Superior temporal gyrus (tissue), 1 donor: ENCODE measurements around the gene DYNC2LI1.
"Not testable (repeated sequence)": the region's sequence is repeated elsewhere in the genome, so short reads cannot be mapped to it uniquely, and the experiment has no call there.

Experiments
- DNase-seq: peaks from one replicate; pipeline ENCODE4 v3.0.0-alpha.2; 2016; ENCODE audit errors: extremely low spot score

The DYNC2LI1 gene

DNA sequence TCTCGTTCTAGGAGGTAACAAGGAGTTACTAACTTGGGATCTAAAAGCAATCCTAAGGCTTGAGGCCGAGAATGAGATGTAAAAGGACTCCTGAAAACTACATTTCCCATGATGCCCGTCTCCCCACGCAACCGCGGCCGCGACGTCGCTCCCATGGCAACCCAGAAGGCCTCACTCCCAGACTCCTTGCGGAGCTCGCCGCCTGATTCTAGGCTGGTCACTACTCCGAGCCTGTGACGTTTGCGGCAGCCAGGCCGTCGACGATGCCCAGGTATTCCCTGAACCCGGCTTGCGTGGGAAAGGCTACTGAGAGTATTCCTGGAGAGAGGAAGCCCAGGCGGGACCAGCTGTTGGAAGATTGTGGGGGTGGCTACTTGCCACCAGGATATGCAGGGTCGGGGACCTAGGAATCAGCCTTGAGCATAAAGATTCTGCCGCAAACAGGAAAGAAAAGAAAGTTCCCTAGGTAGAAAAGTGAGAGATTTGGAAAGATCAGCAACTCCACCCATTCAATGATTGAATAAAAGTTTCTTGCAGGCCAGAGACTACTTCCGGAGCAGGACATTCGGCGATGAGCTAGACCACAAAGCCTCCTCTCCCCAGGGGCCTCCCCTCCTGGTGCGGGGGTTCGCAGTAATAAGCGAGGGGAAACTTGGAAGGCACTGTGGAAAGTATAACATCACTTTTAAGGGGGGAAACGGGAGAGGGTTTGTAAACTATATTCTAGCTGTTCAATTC lies at the start of gene DYNC2LI1:
Gene DYNC2LI1 (plus strand): TSS at position 164 of the 738 bp plus-strand sequence. CDS start 100 bp downstream, at position 264.
- peak; percentile 91 for DNase-seq

DNA sequence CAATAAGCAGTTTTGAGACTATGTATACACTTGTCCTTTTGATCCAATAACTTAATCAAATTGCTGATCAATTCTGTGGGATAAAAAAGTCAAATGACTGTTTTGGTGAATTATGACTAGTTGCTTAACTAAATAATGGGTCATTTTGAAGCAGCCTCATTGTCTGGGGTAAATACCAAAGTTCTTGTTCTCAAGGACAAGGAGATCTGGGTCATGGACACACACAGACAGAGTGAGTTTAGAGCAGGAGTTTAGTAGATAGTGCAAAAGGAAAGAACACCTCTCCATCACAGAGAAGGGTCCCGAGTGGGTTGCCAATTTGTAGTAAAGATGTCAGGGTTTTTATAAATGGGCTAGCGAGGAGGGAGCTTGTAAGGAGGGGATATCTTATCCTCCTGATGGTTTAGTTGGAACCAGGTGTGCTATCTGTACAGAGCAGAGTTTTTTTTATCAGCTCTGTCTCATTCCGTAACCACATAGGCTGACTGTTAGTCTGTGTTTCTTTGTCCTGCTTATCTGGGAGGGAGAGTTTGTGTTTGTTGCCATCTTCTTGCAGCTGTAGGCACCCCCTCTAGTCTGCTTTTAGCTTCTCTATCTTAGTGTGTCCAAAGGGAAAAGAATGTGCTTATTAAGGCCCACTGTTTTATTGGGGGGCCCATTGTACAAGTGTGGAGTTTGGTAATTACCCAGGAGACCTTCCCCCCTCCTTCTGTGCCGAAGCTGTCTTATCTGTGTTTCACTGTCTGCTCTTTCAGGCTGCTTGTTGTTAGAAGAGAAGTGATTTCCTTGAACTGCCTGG lies 48.9 kb upstream of the DYNC2LI1 start:
- no peak for DNase-seq

DNA sequence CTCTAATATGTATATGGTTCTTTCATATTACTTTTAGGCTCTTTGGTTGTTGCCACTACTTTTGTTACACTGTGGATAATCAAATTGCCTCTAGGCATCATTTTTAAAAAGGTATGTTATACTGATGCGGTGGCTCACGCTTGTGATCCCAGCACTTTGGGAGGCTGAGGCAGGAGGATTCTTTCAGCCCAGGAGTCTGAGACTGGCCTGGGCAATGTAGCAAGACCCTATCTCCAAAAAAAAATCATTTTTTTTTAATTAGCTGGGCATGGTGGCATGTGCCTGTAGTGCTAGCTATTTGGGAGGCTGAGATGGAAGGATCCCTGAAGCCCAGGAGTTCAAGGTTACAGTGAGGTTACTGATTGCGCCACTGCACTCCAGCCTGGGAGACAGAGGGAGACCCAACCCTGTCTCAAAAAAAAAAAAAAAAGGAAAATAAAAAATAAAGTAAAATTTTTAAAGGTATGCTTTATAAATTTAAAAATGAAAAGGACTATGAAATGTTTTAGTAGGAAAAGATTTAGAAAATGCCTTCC lies 48.1 kb upstream of the DYNC2LI1 start:
- no peak for DNase-seq

DNA sequence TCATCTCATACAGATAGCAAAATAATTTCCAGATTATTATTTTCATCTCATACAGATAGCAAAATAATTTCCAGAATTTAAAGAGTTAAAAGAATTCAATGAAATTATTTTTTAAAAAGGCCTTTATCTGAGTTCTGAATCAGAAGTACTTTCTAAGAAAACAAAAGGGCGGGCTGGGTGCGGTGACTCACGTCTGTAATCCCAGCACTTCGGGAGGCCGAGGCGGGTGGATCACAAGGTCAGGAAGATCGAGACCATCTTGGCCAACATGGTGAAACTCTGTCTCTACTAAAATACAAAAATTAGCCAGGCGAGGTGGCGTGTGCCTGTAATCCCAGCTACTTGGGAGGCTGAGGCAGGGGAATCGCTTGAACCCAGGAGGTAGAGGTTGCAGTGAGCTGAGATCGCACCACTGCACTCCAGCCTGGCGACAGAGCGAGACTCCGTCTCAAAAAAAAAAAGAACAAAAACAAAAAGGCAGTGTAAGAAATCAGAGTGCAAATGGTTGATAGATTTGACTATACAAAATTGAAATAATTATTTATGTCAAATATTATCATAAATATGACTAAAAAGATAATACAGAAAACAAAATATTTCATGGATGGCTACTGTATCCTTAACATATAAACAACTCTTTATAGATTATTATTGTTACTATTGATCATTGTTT lies 46.7 kb upstream of the DYNC2LI1 start:
- not testable (repeated sequence) for DNase-seq

DNA sequence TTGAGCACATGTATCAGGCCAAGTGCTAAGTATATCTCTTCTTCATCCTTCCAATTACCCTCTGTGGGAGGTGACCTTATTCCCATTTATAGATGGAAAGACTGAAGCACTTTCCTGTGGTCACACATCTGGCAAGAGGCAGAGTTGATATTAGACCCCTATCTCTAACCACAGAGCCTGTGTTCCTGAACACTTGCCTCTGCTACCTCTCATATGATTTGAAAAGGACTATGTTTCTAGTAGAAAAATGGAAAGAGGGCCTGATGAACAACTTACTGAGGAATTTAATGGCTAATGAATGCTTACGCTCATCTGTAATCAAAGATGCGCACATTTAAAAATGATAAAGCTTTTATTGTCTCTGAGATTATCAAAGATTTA lies 46.2 kb upstream of the DYNC2LI1 start:
- no peak for DNase-seq

DNA sequence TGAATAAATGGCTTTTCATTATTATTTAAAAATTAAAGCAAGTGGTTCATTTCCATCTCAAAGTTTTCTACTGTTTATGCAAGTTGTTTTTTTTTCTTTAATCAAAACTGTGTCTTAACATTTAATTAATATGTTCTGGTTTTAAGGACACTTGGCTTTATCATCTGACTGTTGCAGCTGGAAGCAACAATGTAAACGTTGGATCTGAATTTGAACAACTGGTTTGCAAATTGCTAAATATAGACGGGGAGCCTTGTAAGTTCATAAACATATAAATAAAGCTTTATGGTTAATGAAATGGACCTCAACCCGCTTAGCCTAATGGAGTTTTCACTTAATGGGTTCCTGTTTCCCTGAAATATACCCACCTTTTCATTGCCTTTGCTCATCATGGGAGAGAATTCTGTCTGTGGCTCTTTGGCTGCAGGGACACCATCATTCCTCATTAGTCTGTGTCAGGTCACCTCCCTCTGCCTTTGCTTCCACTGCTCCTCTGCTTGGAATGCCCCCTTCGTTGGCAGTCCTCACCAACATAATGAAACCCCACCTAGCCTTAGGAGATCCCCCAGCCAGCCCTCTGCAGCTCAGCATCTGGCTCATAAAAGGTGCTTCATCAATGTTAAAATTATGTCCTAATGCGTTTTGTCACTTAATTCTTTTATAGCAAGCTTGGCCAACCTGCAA lies 44.2 kb upstream of the DYNC2LI1 start:
- DNase-seq: no peak

DNA sequence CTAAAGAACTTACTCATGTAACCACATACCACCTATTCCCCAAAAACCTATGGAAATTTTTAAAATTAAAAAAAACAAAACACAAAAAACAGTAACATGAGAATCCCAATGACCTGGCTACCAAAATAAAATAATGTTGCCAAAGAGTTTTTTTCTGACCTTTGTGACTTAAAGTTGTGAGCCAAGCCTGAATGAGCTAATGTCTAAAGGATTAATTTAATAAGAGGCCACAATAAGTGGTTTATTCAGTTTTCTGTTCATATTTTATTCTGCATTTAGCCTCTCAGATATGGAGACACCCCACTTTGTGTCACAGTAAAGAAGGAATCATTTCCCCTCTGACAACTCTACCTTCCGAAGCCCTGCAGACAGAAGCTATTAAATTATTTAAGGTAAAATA lies 42.6 kb upstream of the DYNC2LI1 start:
- no peak for DNase-seq

DNA sequence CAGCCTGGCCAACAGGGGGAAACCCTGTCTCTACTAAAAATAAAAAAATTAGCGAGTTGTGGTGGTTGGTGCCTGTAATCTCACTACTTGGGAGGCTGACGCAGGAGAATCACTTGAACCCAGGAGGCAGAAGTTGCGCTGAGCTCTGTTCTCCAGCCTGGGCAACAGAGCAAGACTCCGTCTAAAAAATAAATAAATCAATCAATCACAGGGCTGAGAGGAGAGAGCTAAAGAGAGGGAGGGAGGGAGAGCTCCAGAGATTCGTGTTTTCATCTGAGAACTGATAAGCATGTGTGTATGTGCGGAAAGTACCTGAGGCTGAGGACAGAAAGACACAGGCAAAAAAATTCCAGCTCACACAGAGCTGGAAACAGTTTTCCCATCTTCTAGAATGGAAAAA lies 37.2 kb upstream of the DYNC2LI1 start:
- DNase-seq: no peak

DNA sequence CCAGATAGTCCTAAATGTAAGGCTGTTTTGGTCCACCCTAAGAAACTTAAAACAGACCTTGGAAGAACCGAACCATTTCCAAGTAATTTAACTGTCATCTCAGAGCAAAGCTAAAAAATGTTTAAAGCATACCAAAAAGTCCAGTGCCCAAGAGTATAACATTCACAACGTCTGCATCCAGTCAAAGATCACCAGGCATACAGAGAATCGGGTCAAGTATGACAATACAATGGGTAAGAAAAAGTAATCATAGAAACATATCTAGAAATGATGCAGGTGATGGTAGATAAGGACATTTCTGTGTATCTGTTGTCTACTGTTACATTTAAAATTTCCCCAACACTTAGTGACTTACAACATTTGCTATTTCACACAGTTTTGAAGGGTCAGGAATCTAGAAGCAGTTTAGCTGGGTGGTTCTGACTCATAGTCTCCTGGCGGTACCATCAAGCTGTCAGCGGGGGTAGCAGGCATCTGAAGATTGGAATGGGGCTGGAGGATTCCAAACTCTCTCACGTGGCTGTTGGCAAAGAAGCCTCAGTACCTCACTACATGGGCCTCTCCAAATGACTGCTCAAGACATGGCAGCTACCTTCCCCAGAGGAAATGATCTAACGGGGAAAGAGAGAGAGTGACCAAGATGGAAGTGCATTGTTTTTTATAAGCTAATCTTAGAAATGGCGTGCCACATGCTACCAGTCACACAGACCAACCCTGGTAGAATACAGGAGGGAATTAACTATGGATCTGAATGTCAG lies 36.6 kb upstream of the DYNC2LI1 start:
- no peak for DNase-seq

DNA sequence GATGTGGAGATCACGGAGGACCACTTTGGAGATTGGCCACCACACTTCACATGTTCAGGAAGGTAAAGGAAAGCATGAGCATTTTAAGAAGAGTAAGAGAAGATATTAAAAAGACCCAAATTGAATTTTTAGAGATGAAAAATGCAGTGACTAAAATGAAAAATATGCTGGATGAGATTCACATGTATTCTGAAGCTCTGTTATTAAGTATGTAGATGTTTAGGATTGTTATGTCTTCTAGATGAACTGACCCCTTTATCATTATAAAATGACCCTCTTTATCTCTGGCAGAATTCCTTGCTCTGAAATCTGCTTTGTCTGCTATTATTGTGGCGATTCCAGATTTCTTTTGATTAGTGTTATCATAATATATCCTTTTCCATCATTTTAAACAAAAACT lies 36.0 kb upstream of the DYNC2LI1 start:
- DNase-seq: no peak

DNA sequence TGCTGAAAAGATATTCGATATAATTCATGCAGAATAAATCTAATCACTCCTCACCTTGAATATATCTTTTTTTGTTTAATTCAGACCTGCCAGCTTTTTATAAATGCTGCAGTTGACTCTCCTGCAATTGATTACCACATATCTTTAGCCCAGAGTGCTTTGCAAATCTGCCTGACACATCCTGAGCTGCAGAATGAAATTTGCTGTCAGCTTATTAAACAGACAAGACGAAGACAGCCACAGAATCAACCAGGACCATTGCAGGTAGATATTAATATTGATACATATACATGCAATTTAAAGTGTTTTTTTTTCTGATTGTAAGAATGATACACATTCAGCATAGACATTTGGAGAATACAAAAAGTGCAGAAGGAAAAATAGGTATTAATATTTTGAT lies 35.6 kb upstream of the DYNC2LI1 start:
- DNase-seq: no peak

DNA sequence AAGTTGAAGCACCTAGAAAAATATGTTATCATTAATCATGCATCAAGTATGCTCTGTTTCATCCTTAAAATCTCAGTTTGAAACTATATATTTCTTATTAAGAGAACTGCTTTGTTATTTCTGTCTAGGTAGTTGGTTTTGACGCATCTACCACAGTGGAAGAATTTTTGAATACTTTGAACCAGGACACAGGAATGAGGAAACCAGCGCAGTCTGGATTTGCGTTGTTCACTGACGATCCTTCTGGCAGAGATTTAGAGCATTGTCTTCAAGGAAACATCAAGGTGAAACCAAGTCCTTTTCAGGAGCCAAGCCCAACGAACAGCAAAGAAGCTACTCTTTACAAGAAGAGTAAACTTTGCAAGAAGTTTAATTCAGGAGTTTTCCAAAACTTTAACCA lies 30.1 kb upstream of the DYNC2LI1 start:
- DNase-seq: no peak

DNA sequence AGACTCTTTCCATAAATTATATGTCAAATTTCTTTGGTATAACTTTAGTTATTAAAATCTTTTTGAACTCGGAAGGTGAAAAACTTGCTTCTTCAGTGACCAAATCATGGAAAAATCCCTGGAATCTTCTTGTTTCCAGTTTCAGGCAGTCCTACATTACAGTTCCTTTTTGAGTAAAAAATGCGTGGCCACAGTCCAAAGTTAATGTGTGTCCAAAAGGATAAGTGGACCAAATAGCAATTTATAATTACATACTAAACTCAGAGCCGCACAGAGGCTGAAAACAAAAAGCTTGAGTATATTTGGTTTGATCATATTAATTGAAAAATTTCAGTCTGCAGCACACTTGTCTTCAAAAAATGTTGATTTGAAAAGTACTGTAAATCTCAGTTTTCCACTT lies 28.4 kb upstream of the DYNC2LI1 start:
- no peak for DNase-seq

DNA sequence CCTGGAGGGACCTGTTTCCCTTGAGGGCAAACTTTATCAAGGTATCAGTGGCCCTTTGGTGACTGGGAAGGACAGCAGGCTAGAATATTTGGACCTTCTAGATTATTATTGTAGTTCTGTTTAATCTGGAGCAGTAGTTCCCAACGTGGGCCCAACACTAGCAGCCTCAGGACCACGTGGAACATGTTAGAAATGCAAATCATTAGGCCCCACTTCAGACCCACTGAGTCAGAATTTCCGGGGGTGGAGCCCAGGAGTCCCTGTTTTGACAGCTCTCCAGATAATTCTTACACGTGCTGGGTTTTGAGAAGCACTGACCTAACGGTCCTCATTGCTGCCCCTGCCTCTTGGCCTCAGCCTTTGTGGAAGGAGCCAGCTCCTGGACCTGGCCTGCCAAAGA lies 25.5 kb upstream of the DYNC2LI1 start:
- no peak for DNase-seq

DNA sequence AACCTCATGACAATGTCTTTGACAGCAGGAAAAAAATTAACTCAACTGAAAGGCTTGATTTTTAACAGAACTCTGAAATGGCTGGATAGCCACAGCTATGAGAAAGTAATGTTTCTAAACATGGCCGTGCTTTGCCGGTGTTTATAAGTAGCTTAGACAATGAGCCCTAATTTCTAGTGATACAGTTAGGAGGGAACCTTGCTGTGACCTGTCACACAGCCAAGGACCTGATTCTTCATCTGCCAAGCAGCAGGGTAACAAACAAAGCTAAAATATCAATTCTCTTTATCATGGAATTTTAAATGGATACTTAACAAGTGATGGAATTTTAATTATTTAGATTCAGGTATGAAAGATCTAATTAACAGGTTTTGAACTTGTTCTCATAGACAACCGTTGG lies 24.3 kb upstream of the DYNC2LI1 start:
- no peak for DNase-seq

DNA sequence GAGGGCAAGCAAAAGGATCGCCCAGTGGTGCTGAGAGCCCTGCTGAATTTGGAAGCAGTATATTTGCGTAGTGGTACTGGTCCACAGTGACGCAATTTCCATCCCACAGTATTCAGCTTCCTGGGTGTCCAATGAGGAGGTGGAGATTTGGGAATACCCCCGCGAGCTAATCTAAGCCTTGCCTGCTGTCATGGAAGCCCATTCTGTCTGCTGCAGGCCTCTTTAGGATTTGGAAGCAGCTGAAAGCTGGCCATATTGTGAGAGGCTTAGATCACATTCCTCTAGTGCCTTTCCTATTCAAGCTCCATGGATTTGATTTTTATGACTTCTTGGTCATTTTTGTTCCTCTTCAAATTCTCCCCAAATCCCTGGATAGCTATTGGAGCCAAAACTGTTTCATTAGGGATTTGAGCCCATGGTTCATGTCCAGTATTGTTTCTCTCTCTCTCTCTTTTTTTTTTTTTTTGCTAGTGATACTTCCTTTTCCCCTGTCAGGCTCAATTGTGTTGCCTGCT lies 22.3 kb upstream of the DYNC2LI1 start:
- no peak for DNase-seq

DNA sequence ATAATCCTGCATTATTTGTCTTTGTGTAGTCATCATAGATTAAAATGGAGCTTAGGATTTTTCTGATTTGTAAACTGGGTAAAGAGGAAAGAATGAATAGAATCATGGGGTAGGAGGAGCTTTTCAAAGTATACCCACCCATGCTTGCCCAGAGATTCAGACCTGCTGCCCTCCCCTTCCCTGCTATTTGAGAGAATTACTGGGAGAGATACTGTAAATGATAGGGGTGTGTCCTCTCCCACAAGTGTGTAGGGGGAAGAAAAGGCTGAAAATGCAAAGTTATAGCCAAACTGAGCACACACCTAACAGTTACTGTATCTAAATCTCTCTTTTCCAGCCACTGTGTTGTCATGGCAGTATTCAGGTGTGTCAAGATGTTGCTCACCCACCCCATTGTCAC lies 21.5 kb upstream of the DYNC2LI1 start:
- DNase-seq: no peak

DNA sequence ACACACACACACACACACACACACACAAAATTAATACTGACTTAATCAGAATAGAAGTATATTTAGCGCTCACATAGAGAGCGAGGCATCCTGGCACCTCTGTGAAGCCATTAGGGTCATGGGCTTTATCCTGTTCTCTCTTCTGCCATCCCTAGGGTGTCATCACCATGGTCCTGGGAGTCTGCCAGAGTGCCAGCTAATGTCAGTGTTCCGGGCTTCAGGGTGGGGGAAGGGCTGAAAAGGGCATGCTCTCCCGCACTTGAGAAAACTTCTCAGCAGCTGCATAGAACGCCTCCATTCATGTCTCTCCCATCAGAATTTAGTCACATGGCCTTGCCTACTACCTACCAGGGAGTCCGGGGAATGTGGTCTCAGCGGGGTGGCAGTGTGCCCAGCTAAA lies 19.7 kb upstream of the DYNC2LI1 start:
- no peak for DNase-seq

DNA sequence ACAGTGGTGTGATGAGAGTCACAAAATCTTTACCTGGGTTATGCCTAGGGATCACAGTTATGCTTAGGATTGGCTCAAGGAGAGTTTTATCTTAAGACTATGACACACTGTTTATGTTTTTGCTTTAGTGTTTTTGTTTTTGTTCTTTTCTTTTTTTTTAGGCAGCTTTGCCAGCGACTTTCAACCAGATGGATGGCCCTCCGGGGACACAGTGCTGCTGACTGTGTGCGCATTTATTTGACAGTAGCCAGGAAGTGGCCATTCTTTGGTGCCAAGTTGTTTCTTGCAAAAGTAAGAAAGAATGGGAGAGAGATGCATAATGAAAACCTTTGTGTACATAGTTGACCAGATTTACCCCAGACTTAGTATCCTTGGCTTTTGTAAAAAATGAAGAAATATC lies 15.1 kb upstream of the DYNC2LI1 start:
- no peak for DNase-seq

DNA sequence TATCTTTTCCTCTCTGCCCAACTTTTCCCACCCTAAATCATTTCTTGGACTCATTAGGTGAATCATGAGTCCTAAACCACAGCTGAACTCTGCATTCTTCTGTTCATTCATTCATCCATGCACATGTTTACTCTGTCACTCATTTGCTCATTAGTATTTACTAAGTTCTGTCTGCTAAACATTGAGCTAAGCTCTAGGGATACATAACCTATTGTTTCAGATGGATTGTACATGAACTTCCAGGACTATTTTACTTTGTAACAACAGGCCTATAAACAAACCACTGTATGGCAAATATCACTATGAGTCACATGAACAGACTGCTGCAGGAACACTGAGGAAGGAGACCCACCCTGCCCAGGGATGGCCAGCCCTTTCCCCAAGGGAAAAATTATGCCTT lies 14.6 kb upstream of the DYNC2LI1 start:
- no peak for DNase-seq

DNA sequence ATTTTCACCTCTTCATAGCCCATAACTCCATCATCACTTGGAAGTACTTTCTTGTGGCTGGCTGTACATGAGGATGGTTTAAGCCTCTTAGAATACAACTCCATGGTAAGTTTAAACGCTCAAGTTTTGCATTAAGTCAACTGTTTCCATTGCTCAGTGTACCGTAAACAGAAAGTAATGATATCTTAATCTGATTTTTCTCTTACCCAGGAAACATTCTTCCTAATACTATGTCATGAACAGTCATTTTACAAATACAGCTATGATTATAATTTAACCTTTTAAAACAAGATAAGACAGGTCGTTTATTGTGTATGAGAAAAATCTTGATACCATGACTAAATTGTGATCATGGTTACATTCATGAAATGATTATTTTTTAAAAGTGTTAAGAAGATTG lies 11.6 kb upstream of the DYNC2LI1 start:
- DNase-seq: no peak
